DOHH2 (cell line): ENCODE data around the gene NHSL2.

Source experiments
- H3F3A ChIP-seq: fragments of 200-600 bp; sonication (generic), shearing (Covaris generic); 2 replicates; pipeline ENCODE4 v1.6.0; 2016; ENCODE audit warnings: antibody characterized with exemption, mild to moderate bottlenecking; ENCODE audit not compliant: control insufficient read depth, insufficient read depth
- H3K27ac ChIP-seq: fragments of 200-600 bp; sonication (generic); 2 replicates; pipeline ENCODE4 v1.5.1; 2014; ENCODE audit warnings: low read depth, mild to moderate bottlenecking, low read length, moderate library complexity
- H3K27me3 ChIP-seq: fragments of 200-600 bp; sonication (generic); 2 replicates; pipeline ENCODE4 v1.6.1; 2014; ENCODE audit warnings: mild to moderate bottlenecking, low read length, mixed read lengths; ENCODE audit not compliant: control insufficient read depth
- H3K36me3 ChIP-seq: fragments of 200-600 bp; sonication (generic); 2 replicates; pipeline ENCODE4 v1.6.1; 2014; ENCODE audit warnings: mild to moderate bottlenecking, low read length, moderate library complexity, mixed read lengths; ENCODE audit not compliant: control insufficient read depth
- H3K4me1 ChIP-seq: fragments of 200-600 bp; sonication (generic); 2 replicates; pipeline ENCODE4 v1.6.1; 2014; ENCODE audit warnings: mild to moderate bottlenecking, low read length, mixed read lengths; ENCODE audit not compliant: control insufficient read depth
- H3K4me2 ChIP-seq: fragments of 200-600 bp; sonication (generic); 2 replicates; pipeline ENCODE4 v1.6.0; 2014; ENCODE audit warnings: mild to moderate bottlenecking, low read length, moderate library complexity
- H3K4me3 ChIP-seq: fragments of 200-600 bp; sonication (generic); 2 replicates; pipeline ENCODE4 v1.5.1; 2014; ENCODE audit warnings: mild to moderate bottlenecking, low read length, mixed read lengths
- H3K79me2 ChIP-seq: fragments of 200-600 bp; sonication (generic); 2 replicates; pipeline ENCODE4 v1.6.1; 2014; ENCODE audit warnings: mild to moderate bottlenecking, low read length, mixed read lengths; ENCODE audit not compliant: control insufficient read depth
- H3K9me2 ChIP-seq: fragments of 200-600 bp; sonication (generic); replicated peaks from 2 replicates; pipeline ENCODE4 v1.6.1; 2014; ENCODE audit warnings: mild to moderate bottlenecking, low read length, mixed read lengths; ENCODE audit not compliant: control insufficient read depth
- H3K9me3 ChIP-seq: fragments of 200-600 bp; sonication (generic); 2 replicates; pipeline ENCODE4 v1.6.1; 2014; ENCODE audit warnings: antibody characterized with exemption, low read length, mixed read lengths; ENCODE audit not compliant: control insufficient read depth, insufficient read depth
- H4K20me1 ChIP-seq: fragments of 200-600 bp; sonication (generic); 2 replicates; pipeline ENCODE4 v1.6.0; 2014; ENCODE audit warnings: low read depth, mild to moderate bottlenecking, antibody characterized with exemption, low read length, moderate library complexity; ENCODE audit not compliant: control insufficient read depth, insufficient read depth
- EZH2phosphoT487 ChIP-seq: fragments of 200-600 bp; sonication (generic); IDR thresholded peaks from 2 replicates; pipeline ENCODE4 v1.6.1; 2017; ENCODE audit warnings: borderline replicate concordance, mild to moderate bottlenecking, antibody characterized with exemption, low read length, moderate library complexity, mixed read lengths
- TF ChIP-seq, protein P1 (sequence below): fragments of 200-600 bp; sonication (generic); IDR thresholded peaks from one replicate; pipeline ENCODE4 v1.5.1; 2014; ENCODE audit warnings: antibody characterized with exemption, mild to moderate bottlenecking, low read depth, low read length; ENCODE audit not compliant: poor library complexity, severe bottlenecking

Gene NHSL2

DNA sequence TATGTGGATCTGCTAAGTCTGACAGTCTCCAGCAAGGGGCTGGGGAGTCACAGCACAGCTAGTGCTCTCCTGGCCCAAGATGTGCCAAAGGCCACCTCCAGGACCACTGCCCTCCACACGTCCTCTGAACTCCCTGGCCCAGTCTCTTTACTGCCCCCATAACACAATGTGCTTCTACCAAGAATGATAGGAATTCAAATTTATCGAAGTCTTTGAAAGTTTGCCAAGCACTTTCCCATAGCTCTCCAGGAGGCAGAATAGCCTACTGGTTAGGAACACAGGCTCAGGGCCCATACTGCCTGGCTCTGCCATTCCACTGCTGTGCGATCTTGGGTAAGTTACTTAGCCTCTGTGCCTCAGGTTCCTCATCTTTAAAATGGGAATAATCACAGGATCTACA lies 86.7 kb downstream of the NHSL2 start:
- Histone ChIP-seq H3K9me3 (no peaks in the 10 kb centered on the region), H3K4me2 (no peak overlapping the region), H3K9me2 (no peaks in the 10 kb centered on the region), H3K79me2 (no peaks in the 10 kb centered on the region), H4K20me1 (no peaks in the 10 kb centered on the region), H3K27ac (no peak overlapping the region), H3K4me3 (no peak overlapping the region), H3F3A (no peaks in the 10 kb centered on the region), H3K4me1 (no peaks in the 10 kb centered on the region), H3K27me3 (no peaks in the 10 kb centered on the region), H3K36me3 (no peaks in the 10 kb centered on the region)
- TF ChIP-seq, protein P1, sequence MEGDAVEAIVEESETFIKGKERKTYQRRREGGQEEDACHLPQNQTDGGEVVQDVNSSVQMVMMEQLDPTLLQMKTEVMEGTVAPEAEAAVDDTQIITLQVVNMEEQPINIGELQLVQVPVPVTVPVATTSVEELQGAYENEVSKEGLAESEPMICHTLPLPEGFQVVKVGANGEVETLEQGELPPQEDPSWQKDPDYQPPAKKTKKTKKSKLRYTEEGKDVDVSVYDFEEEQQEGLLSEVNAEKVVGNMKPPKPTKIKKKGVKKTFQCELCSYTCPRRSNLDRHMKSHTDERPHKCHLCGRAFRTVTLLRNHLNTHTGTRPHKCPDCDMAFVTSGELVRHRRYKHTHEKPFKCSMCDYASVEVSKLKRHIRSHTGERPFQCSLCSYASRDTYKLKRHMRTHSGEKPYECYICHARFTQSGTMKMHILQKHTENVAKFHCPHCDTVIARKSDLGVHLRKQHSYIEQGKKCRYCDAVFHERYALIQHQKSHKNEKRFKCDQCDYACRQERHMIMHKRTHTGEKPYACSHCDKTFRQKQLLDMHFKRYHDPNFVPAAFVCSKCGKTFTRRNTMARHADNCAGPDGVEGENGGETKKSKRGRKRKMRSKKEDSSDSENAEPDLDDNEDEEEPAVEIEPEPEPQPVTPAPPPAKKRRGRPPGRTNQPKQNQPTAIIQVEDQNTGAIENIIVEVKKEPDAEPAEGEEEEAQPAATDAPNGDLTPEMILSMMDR, result no peak
- TF ChIP-seq EZH2phosphoT487, result no peak

DNA sequence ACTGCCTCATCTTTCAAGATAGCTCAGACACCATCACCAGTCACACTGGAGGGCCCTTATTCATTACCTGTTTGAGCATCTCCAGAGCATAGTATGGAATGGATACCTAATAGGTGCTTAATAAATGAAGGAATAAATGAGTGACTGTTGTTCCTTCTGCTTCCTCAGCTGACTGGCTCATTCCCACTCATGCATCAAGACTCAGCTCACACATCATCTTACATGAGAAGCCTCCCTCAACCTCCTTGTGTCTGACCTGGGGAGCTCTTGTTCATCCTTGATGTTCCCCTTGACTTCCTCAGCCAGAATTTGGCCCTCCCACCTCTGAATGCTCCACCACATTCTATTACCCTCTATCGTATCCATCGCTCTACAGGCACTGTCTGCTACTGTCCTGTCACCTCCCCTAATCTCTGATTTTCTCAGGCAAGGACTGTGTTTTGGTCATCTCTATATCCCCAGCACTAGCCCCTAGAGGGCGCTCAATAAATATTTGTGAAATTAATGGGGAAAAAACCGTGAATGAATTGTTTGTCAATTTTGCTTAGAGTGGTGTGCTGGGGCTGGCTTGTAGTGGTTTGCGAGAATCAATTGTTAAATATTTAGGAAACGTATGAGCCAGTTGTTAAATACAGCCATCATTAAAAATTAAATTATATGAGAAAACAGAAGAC lies 88.3 kb downstream of the NHSL2 start:
- Histone ChIP-seq H3K27me3 (no peaks in the 10 kb centered on the region), H3F3A (no peaks in the 10 kb centered on the region), H3K4me1 (no peaks in the 10 kb centered on the region), H3K36me3 (no peaks in the 10 kb centered on the region), H3K9me3 (no peaks in the 10 kb centered on the region), H4K20me1 (no peaks in the 10 kb centered on the region), H3K4me2 (no peak overlapping the region), H3K79me2 (no peaks in the 10 kb centered on the region), H3K4me3 (no peak overlapping the region), H3K9me2 (no peaks in the 10 kb centered on the region), H3K27ac (no peak overlapping the region)
- no peak for TF ChIP-seq EZH2phosphoT487
- TF ChIP-seq, protein P1, result peak; percentile 61

DNA sequence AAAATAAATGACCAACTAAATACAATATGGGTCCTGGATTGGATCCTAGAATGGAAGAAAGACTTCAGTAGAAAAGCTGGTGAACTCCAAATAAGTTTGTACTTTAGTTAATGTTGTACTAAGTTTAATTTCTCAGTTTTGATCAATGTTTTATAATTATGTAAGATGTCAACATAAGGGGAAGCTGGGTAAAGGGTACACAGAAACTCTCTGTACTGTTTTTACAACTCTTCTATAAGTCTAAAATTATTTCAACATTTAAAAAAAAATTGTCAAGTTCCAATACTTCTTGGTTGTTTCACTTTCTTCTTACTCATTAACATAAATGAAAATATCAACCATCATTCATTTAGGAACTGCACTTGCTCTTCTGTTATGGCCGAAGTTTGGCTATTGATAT lies 88.9 kb downstream of the NHSL2 start:
- Histone ChIP-seq H3K27ac (no peak overlapping the region), H3K9me3 (no peaks in the 10 kb centered on the region), H3K79me2 (no peaks in the 10 kb centered on the region), H4K20me1 (no peaks in the 10 kb centered on the region), H3K4me1 (no peaks in the 10 kb centered on the region), H3K9me2 (no peaks in the 10 kb centered on the region), H3K4me3 (no peak overlapping the region), H3K27me3 (no peaks in the 10 kb centered on the region), H3K4me2 (no peak overlapping the region), H3K36me3 (no peaks in the 10 kb centered on the region), H3F3A (no peaks in the 10 kb centered on the region)
- TF ChIP-seq, protein P1, result no peak
- TF ChIP-seq EZH2phosphoT487, result no peak
